NCI-H1092 treated with DMSO at 0.1 percent for 48 hours (cell line): ENCODE measurements around the gene ANKRD18A.

Source experiments
- DNase-seq: peaks from one replicate; lab custom pipeline; 2025; lab: John Stamatoyannopoulos, UW

ANKRD18A gene

DNA sequence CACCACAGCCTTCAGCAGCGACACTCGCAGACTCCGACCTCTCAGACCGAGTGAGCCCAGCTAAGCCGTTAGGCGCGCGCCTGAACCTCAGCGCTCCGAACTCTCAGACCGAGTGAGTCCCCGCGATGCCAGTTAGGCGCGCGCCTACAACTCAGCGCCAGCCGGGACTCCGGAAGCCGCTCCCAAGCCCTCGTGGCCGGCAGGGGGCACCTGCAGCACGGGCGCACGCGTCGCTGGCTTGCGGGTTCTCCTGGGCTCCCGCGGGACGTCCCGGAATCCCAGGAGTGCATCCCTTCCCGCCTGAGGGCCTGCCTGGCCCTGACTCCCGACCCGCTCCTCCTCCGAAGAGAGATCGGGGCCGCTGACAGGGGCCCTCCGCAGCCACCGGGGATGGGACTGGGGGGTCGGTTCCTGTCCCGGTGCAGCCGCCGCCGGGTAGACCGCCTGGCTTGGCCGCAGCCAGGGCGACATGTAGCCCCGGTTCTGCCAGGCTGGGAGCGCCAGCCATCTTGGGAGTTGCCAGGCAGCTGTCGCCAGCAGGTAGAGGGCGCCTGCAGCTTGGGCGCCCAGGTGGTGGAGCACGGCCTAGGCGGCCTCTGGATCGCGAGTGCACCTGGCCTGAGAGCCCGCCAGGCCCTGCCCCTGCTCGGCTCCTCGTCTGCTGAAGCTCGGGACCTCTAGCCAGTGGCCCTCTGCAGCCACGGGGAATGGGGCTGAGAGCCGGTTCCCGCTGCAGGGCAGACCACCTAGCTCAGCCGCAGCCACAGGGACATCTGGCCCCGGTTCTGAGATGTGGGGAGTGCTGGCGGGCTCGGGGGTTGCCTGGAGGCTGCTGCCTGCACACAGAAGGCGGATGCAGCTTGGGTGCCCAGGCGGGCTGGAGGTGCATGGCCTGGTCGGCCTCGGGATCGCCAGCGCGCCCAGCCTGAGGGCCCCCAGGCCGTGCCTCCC is at the start of gene ANKRD18A:
Gene ANKRD18A, minus strand, starts transcription at position 114 of the 951 bp plus-strand sequence. CDS start 311 bp downstream, outside the sequence.
- peak; percentile 93 for DNase-seq

DNA sequence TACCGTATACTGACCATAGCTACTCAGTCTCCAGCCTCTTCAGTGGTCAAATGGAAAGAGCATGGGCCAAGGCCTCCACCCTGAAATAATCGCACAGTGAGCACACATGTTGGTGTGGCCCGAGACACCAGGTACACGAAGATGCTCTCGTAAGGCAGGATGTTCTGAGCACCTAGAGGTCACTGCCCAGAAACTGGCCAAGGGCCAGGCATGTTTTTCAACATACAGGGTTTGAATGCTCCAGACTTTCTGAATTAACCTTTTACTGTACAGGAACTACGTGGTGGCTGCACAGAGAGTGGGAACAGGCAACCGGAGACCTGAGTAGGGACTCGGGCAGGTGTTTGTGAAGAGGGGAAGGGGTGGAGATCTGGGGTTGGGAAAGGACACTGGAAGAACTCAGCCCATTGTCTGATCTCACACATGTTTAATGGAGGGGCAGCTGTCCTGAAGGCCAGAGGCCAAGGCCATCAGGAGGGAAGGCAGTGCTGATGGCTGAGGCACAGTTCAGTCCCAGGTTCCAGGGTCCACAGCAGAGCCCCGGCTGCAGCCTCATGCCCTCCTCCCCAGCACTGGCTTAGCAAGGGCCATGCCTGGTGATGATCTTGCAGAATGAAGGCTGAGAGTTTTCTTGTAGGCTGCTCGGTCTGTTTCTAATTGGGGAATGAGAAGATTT is 48.5 kb upstream of the ANKRD18A start:
- no peak for DNase-seq

DNA sequence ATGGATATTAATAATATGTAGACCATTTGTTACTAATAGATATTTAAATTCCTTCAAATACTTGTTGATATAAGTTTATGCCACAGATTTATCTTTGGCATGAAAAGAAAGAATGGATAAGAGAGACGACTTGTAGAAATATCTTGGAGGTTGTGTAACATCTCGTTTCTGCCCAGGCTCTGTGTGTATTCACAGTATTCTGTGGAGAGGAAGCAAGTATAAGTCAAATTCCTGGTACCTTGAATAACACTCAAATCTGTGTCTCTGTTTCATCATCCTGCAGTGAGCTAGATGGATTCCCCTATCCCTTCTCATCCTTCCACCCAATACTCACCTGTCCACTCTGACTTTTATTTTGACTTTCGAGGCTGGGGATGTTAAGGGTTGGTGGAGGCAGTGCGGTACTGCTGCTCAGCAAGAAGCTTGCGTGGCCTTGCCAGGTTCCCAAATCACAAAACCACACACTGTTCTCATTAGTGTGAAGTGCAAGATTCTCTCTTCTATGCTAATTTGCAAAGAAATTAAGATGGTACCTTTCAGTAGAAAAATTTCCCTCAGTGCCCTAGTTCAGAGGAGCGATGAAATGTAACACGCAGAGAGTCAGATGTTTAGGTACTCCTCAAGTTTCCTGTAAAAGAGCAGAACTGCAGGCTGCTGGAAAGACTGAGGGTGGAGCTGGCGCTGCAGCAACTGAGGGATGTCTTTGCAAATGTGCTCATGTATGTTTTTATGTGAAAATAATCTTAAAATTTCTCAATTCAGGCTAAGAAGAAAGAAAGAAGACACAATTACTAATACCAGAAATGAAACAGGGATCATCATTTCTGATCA is 42.6 kb upstream of the ANKRD18A start:
- peak; percentile 23 for DNase-seq

DNA sequence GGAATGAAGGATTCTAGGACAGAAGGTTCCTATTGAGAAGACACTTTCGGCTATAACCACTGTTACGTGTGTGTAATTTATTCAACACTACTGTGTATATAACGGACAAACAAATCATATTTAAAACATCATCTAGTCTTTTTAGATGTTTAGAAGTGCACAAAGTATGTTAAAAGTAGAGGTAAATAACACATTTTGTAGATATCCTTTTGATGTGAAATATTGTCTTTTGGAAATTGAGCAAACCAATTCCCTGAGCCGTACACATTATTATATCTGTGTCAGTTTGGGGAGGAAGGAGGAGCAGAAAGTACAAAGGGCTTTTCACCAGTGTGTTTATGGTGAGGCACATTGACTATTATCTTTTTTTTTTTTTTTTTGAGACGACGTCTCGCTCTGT is 39.1 kb upstream of the ANKRD18A start:
- no peak for DNase-seq

DNA sequence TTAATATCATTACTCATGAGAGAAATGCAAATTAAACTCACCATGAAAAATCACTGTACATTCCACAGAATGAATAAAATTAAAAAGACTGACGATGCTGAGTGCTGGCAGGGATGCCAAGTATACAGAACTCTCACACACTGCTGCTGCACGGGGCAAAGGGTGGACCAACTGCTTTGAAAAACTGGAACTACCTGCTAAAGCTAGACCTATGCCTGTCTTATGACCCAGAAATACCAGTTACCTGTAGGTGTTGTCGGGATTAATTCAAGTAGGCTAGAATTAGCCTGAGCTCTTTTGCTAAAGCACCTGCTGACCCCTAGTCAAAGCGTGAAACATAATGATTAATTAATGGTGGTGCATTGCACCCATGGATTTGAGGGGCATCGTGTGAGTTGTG is 36.5 kb upstream of the ANKRD18A start:
- DNase-seq: no peak

DNA sequence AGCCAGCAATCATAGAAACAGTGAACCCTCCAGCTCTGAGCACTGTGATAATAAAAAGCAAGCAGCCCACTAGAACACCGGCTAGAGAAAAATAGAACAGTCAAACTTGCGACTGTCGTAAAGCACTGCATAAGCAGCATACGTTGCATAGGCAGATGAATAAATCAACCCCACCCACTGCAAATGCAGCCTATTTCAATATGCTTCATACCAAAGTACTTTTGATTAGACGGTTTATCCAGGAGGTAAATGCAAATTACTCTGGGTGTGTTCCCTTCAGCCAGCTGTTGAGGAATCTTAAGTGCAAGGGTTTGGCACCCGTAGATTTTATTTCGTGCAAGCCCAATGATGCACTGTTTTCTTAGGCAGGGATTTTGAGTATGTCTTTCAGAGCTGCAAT is 32.1 kb upstream of the ANKRD18A start:
- DNase-seq: no peak

DNA sequence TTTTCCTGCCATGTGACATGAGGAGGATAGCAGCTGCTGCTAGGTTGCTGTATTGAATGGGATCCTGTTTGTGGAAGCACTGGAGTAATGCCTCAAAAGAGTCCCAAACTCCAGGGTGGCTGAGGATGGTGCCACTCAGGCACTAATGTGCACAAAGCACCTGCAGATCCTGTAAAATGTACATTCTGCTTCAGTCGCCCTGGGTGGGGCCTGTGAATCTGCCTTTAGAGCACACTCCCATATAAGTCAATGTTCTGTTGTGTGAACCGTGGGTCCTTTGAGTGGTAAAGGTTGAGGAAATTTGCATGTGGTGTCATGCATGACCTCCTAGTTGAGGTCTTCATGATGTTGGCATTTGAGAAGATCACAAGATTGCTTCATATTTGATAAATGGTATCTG is 31.6 kb upstream of the ANKRD18A start:
- DNase-seq: no peak

DNA sequence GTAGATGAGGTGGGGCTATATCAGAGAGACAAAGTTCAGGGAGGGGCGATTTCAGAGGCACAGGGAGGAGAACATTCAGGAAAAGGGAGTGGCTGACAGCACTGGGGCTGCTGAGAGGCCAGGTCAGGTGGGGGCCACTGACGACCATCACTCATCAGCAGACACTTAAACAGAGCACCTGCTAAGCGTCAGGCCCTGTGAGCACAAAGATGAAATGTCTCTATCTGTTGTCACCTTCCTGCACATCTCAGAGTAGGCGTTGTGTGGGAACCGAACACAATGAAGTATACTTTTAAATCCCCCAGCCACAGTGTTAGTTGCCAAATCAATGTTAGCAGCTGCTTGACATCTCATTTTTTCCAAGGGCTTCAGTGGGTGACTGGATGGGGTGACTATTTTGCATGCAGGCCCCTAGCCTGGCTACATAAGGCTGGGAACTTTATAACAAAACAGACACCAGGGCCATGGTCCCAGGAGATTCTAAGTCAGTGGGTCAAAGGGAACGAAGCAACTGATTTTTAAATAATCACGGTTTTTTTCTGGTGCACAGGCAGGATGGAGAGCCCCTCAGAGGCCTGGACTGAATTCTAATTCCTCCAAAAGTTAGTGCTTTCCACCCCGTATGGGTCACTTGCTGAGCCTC is 31.1 kb upstream of the ANKRD18A start:
- DNase-seq: no peak

DNA sequence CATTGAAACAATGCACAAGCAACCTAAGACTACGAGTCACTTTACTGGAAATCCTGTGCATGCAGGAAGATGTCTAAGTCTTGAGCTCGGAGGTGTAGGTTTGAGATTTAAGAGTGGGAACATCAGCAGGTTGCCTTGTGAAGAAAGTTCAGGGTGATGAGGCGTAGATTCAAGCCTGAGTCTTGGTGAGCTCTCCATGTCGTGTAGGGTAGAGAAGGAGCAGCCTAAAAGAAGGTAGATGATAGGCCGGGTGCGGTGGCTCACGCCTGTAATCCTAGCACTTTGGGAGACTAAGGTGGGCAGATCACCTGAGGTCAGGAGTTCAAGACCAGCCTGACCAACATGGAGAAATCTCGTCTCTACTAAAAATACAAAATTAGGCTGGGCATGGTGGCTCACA is 30.2 kb upstream of the ANKRD18A start:
- no peak for DNase-seq

DNA sequence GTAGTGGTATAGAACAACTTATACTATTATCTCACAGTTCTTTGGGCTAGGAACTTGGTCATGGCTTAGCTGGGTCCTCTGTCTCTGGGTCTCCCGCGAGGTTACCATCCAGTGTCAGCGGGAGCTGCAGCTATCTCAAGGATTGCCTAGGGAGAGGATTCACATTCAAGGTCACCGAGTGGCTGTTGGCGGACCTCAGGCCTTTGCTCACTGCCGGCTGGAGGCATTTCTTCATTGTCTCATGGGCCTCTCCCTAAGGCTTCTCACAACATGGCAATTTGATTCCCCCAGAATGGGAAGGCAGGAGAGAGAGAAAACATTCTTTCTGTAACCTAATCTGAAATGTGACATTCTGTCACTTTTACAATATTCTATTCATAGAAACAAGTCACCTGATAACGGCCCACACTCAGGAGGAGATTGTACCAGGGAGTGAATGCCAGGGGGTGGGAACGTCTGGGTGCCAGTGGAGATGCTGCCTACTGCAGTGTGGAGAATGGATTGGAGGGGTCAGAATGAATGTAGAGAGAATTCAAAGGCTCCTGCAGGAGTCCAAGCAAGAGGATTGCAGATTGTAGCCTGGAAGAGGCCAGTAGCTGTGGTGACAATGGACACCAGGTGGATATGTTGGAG is 29.5 kb upstream of the ANKRD18A start:
- no peak for DNase-seq

DNA sequence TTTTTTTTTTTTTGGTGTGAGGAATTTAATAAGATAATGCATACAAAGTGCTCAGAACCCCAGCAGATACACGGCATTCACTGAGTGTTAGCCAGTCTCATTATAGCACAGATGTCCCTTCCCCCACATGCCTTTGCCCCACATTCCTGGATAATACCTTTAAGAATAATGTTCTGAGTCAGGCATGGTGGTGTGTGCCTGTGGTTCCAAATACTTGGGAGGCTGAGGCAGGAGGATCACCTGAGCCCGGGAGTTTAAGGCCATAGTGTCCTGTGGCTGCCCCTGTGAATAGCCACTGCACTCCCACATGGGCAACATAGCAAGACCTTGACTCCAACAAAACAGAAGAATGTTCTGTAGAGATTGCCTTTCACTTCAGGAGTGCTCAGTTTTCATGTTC is 24.2 kb upstream of the ANKRD18A start:
- no peak for DNase-seq

DNA sequence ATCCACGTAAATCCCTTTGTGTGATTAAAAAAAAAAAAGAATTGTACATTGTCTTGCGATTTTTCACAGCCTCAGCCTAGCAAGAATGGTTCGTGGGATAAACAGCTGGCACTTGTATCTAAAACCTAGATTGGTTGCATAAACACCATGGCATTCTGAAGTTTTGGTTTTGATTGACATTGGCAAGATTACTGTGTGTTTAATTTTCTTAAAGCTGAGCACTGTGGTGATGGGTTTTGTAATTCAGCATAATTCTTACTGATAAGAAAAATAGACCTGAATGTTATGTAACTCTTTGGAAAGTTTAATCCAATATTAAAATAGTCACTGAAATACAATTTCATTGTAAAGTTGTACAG is 23.4 kb upstream of the ANKRD18A start:
- no peak for DNase-seq

DNA sequence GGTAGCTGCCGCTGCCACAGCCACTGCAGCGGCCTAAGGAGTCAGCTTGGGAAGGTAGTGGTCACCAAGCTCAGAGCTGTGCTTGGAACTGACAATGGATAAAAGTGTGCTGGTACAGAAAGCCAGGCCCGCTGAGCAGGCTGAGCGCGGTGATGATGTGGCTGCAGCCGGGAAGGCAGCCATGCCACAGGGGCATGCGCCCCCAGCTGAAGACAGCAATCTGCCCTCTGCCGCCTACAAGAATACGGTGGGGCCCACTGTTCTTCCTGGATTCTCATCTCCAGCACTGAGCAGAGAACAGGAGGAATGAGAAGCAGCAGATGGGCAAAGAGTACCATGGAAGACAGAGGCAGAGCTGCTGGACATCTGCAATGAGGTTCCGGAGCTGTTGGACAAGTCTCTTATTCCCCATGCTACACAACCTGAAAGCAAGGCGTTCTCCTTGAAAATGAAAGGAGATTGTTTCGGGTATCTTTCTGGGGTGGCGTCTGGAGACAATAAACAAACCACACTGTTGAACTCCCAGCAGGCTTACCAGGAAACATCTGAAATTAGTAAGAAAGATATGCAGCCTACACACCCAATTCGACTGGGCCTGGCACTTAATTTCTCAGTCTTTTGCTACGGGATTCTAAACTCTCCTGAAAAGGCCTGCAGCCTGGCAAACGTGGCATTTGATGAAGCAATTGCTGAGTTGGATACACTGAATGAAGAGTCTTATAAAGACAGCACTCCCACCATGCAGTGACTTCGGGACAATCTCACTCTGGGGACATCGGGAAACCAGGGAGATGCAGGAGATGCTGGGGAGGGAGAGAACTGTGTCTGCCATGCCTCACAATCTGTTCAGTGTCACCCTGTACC is 22.8 kb upstream of the ANKRD18A start:
- no peak for DNase-seq

DNA sequence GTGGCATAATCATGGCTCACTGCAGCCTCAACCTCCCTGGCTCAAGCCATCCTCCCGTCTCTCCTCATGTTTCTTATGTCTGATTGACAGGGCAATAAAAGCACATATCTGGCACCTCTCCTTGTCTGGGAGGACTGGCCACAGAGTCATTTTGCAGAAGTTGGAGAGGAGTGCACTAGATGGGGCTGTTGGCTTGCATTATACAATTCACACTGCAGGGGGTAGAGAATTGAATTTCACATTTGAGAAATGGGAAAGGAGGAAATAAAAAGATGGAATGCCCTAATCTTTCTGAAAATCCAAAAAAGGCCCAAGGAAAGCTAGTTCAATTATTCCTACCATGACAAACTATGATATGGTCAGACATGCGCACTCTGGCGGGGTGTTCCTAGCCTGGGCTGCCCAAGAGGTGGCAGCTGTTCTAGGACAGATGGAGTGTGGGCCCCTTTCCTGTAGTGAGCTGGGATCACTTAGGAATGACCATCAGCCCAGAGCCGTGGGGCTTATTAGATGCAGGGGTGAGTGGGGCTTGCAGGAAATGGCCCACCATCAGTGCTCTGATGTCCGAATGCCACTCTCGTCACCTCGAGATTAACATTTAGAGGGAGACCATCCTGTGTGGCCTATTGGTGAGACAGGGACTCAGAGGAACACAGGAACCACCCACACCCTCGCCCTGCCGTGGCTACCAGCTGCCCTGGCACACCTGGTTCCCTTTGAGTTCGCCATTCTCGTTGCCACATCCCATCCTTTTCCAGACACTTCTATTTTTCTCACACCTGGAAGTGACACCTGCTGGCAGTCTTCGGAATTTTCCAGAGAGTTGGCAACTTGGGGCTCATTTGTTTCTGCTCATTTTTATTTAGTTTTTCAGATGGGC is 21.8 kb upstream of the ANKRD18A start:
- peak; percentile 78 for DNase-seq

DNA sequence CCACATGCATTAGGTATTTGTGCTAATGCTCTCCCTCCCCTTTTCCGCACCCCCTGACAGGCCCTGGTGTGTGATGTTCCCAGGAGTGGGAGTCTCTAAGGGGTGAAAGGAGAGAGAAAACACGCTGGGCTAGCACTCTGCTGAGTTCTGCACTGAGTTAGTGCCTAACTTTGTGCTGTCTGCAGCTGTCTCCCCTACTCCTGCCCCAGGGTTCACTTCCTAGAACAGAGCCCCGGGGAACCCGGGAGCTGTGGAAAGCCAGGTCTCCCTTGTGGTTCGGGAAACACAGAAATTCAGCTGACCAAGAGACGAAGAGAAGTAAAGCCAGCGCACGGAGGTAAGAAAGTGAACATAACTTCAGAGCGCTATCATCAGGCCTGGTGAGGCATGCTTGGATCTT is 20.7 kb upstream of the ANKRD18A start:
- DNase-seq: no peak

DNA sequence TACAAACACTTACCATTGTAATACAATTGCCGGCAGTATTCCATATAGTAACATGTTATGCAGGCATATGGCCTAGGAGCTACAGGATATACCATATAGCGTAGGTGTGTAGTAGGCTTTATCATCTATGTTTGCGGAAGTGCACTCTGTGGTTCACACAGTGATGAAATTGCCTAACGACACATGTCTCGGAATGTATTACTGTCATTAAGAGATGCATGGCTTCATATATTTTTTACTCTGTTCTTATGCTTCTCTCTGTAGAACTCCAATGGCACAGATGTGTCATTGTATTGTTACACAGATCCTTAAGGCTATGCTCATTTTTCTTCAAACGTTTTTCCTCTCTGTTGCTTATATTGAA is 19.2 kb upstream of the ANKRD18A start:
- DNase-seq: no peak

DNA sequence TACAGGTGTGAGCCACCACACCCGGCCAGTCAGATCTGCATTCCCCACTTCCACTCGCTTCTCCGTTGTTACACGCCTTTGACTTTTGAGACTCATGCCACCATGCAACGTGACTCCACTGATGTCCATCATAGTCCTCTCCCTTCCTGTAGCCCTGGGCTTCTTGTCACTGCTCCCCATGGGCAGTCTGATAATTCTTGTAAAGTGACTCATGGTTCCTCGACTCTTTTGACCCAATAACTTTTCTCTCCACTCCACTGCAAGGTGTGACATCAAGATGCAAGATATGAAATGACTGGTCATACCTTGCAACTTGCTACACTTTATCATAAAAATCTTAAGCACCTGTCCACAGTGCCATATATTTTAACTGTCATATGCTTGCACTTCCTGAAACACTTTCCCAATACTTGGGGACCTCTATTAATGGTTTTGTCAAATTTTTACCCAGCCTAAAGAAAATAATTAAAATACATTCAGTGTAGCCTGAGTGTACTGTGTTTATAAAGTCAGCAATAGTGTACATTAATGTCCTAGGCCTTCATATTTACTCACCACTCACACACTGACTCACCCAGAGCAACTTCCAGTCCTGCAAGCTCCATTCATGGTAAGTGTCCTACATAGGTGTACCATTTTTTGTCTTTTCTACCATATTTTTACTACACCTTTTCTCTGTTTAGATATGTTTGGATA is 18.6 kb upstream of the ANKRD18A start:
- no peak for DNase-seq

DNA sequence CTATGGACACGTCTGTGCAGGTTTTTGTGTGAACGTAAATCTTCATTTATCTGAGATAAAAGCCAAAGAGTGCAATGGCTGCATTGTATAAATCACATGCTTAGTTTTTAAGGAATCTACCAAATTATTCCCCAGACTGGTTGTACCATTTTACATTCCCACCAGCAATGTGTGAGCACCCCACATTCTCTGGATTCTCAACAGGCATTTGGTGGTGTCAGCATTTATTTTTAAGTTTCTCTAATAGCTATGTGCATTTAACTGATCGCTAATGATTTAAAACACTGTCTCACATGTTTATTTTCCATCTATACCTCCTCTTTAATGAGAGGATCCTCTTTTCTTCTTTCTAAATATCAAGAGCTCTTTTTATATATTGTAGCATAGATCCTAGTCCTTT is 13.9 kb upstream of the ANKRD18A start:
- DNase-seq: no peak

DNA sequence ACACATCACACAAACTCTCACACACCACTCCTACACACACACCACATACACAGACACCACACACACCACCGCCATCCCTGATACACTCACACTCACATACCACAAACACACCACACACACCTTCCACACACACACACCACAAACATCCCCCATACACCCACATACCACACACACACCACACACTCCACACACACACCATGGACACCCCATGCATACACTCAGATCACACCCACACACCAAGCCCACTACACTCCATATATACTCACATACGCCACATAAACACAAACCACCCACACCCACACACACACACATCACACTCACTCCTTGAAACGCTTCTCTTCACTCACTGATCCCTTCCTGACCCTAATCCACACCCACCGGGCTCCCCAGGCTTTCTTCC is 9.1 kb upstream of the ANKRD18A start:
- DNase-seq: no peak
